HepG2 (cell line): ENCODE results near the gene DENND1C. TPM values are rescaled to one million over a fixed set of nuclear protein-coding genes. Genes with fewer than 3 reads are reported as not detected.
A peak's percentile ranks its signal among the peaks of the same experiment; 100 is the strongest.

Experiments used
- ATAC-seq: fragments of 200-7000 bp; cut with Tn5 transposase; 3 replicates; pipeline ENCODE4 v1.9.1; 2020; ENCODE audit warnings: mild to moderate bottlenecking, moderate library complexity
- BruUV-seq: library from RNA; stranded (reverse); fragments of 400-500 nt; replicated peaks from 2 replicates; lab custom pipeline; 2021; lab: Mats Ljungman, UMichigan
- CTCF ChIA-PET: fragments of 300-600 bp; formaldehyde crosslinking; extraction: SDS; loops from one replicate; lab custom pipeline; 2021; ENCODE audit warnings: low total read pairs, inconsistent platforms, low intra/inter-chr PET ratio; lab: Yijun Ruan, JAX
- POLR2A ChIA-PET: fragments of 350-600 bp; sonication (Branson Sonifier 250); formaldehyde crosslinking; loops from one replicate; lab custom pipeline; 2020; ENCODE audit warnings: antibody characterized with exemption, inconsistent platforms; lab: Yijun Ruan, JAX
- DNase-seq: peaks from one replicate; pipeline ENCODE4 v3.0.0-alpha.2; 2015; ENCODE audit warnings: low spot score
- FAIRE-seq: peaks from 3 replicates; lab custom pipeline; 2011; peaks lifted over from hg19 to GRCh38; lab: Jason Lieb, UNC
- H2AFZ ChIP-seq: one replicate; pipeline ENCODE4 v1.6.1; 2011; ENCODE audit warnings: low read length, inconsistent platforms
- H3K27ac ChIP-seq: fragments of 300-600 bp; 3 replicates; pipeline ENCODE4 v1.8.0; 2011; ENCODE audit warnings: mixed run types, mild to moderate bottlenecking, mixed read lengths, low read length, inconsistent platforms; ENCODE audit not compliant: insufficient read depth; ENCODE audit errors: extremely low read length
- H3K27me3 ChIP-seq, 2 experiments: fragments of 200-600 bp in 1 of 2; 2 replicates in 1 of 2; 3 replicates in 1 of 2; pipeline versions ENCODE4 v1.6.0 to v1.8.0; 2011; ENCODE audit warnings: low read length in 2 of 2, mild to moderate bottlenecking in 2 of 2, moderate library complexity in 2 of 2, inconsistent platforms in 1 of 2; ENCODE audit not compliant: insufficient read depth in 2 of 2, control insufficient read depth in 1 of 2
- H3K36me3 ChIP-seq, 2 experiments: fragments of 200-600 bp in 1 of 2; replicated peaks in 1 of 2; 2 replicates in 1 of 2; 3 replicates in 1 of 2; pipeline versions ENCODE4 v1.5.1 to v1.8.0; 2011; ENCODE audit warnings: low read length in 2 of 2, inconsistent platforms in 1 of 2; ENCODE audit not compliant: insufficient read depth in 2 of 2, control insufficient read depth in 1 of 2
- H3K4me1 ChIP-seq: 2 replicates; pipeline ENCODE4 v1.5.1; 2012; ENCODE audit warnings: low read length, inconsistent platforms; ENCODE audit not compliant: insufficient read depth
- H3K4me2 ChIP-seq: 2 replicates; pipeline ENCODE4 v1.6.0; 2011; ENCODE audit warnings: low read depth, low read length, inconsistent platforms
- H3K4me3 ChIP-seq, 3 experiments: fragments of 200-600 bp in 1 of 3; sonication (generic), shearing (Covaris generic) in 1 of 3; replicated peaks in 1 of 3; 2 replicates each; pipeline ENCODE4 v1.5.1; 2011 to 2016; ENCODE audit warnings: low read length in 3 of 3, inconsistent platforms in 2 of 3, low read depth in 2 of 3, mild to moderate bottlenecking in 2 of 3, control low read depth in 1 of 3, mixed read lengths in 1 of 3; ENCODE audit not compliant: insufficient read depth in 1 of 3
- H3K79me2 ChIP-seq: one replicate; pipeline ENCODE4 v1.6.1; 2011; ENCODE audit warnings: low read length, inconsistent platforms; ENCODE audit not compliant: insufficient read depth
- H3K9ac ChIP-seq: 2 replicates; pipeline ENCODE4 v1.6.0; 2011; ENCODE audit warnings: mild to moderate bottlenecking, low read depth, low read length, inconsistent platforms; ENCODE audit not compliant: insufficient read depth
- H3K9me3 ChIP-seq: 2 replicates; pipeline ENCODE4 v1.5.1; 2012; ENCODE audit warnings: mild to moderate bottlenecking, low read length
- H4K20me1 ChIP-seq: 2 replicates; pipeline ENCODE4 v1.6.0; 2011; ENCODE audit warnings: inconsistent platforms, mild to moderate bottlenecking, low read length, moderate library complexity; ENCODE audit not compliant: insufficient read depth
- AKAP8 ChIP-seq: sonication (generic); formaldehyde crosslinking; IDR thresholded peaks from 2 replicates; pipeline ENCODE4 v1.5.1; 2020; ENCODE audit warnings: mild to moderate bottlenecking, missing genetic modification reagents
- RFXANK ChIP-seq: IDR thresholded peaks from 2 replicates; pipeline ENCODE4 v1.6.1; 2016
- YY1 ChIP-seq: IDR thresholded peaks from 2 replicates; pipeline ENCODE4 v1.6.1; 2011; ENCODE audit warnings: low read length, low read depth, moderate library complexity, mild to moderate bottlenecking; ENCODE audit not compliant: insufficient read depth, insufficient replicate concordance
- ZNF720 ChIP-seq: sonication (generic); formaldehyde crosslinking; IDR thresholded peaks from 2 replicates; pipeline ENCODE4 v1.4.0; 2020; ENCODE audit warnings: missing genetic modification reagents
- WGBS: methylation state at CpG from one replicate; pipeline ENCODE4 v1.1.6; 2017; ENCODE audit warnings: low lambda C conversion rate; 5-methylcytosine and 5-hydroxymethylcytosine counted together
- in situ Hi-C: cut with HindIII; loops from 2 replicates; pipeline ENCODE4 v1.10.0; 2017; ENCODE audit warnings: low pct_unique_long_range_greater_than_20kb; ENCODE audit not compliant: extremely low pct_ligation_motif_present
- intact Hi-C: fragments of 100-400 bp; cut with micrococcal nuclease; formaldehyde crosslinking; loops from one replicate; pipeline ENCODE4 v1.10.0; 2022; ENCODE audit not compliant: unreplicated experiment
- polyA plus RNA-seq, 8 experiments: library from polyadenylated mRNA; depleted of rRNA in 3 of 8; stranded (reverse) in 7 of 8; unstranded in 1 of 8; fragments of >200 nt; fragmentation: Illumina TruSeq in 4 of 8; extraction: Trizol in 4 of 8; gene quantifications; 2 replicates each; pipeline versions ENCODE4 v1.2.1 to v1.2.3, GENCODE V29; 2011 to 2016; ENCODE audit warnings: low read depth in 4 of 8, missing spikeins in 1 of 8, mixed read lengths in 1 of 8; ENCODE audit not compliant: insufficient read depth in 1 of 8
- total RNA-seq, 5 experiments: library from RNA; depleted of rRNA; stranded (reverse); fragments of >200 nt; fragmentation: Illumina TruSeq; extraction: Trizol; gene quantifications; 2 replicates each; pipeline ENCODE4 v1.2.3, GENCODE V29; 2016; ENCODE audit warnings: low read depth in 1 of 5
- TF ChIP-seq, protein P1 (sequence below): IDR thresholded peaks from 2 replicates; pipeline ENCODE4 v1.6.1; 2016; ENCODE audit warnings: missing compliant biosample characterization, missing genetic modification reagents, borderline replicate concordance
- TF ChIP-seq, protein P2 (sequence below): sonication (generic); formaldehyde crosslinking; IDR thresholded peaks from 2 replicates; pipeline ENCODE4 v1.4.0; 2020; ENCODE audit warnings: mild to moderate bottlenecking, missing genetic modification reagents, borderline replicate concordance
- TF ChIP-seq, protein P3 (sequence below): sonication (generic); formaldehyde crosslinking; IDR thresholded peaks from 2 replicates; pipeline ENCODE4 v1.4.0; 2020; ENCODE audit warnings: missing genetic modification reagents
- TF ChIP-seq, protein P4 (sequence below): conservative IDR thresholded peaks from 2 replicates; pipeline ENCODE4 v1.6.1; 2018; ENCODE audit warnings: missing genetic modification reagents
- TF ChIP-seq, protein P5 (sequence below): sonication (generic); formaldehyde crosslinking; IDR thresholded peaks from 2 replicates; pipeline ENCODE4 v1.5.0; 2020; ENCODE audit warnings: missing genetic modification reagents
- TF ChIP-seq, protein P6 (sequence below): sonication (generic); formaldehyde crosslinking; IDR thresholded peaks from 2 replicates; pipeline ENCODE4 v1.4.0; 2020; ENCODE audit warnings: mild to moderate bottlenecking, missing genetic modification reagents

Gene DENND1C
- total and polyA plus RNA-seq, 2 of the 13 experiments (the other 11 are each of a cell fraction or from before 2014, with no cell fraction given), result 0.04 to 0.73 TPM

DNA sequence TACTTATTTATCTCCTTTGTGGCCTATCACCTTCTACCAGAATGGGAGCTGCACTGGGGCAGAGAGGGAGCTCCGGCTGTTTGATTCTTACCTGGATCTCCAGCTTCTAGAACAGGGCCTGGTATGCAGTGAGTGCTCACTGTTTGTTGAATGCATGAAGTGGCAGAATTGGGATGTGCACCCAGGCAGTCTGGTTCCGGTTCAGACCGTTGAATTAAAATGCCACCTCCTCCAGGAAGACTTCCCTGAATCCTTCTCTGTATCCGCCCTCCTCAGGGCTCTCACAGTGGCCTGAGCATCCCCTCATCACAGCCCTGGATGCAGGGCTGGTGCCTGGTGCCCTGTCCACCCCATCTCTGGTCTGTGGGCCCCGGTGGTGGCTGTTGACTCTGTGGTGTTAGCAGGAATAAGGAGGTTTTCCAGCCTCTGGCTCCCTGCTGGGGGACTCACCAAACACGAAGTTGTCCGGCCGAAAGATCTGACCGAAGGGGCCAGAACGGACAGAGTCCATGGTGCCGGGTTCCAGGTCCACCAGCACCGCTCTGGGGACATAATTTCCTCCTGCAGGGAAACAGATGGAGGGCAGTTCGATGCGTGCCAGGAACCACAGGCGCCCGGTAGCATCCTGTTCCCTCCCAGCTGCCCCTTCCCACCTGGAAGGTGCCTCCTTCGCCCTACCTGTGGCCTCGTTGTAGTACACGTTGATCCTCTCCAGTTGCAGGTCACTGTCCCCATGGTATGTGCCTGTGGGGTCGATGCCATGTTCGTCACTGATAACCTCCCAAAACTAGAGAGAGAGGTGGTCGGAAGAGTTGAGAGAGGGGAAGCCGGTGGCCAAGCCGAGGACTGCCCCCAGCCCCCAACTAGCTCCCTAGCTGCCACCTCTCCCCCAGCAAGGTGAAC is 19.5 kb upstream of the DENND1C start:
- Histone ChIP-seq H3K79me2 (no peaks in the 10 kb centered on the region), H3K27me3 (peaks cover 3 to 34% of the 10 kb centered on the region in 2 experiments), H3K4me3 (0 out of 6 replicates have a peak overlapping the region, but pooled peaks of 1 of the 3 experiments have one; percentile 57), H3K4me2 (no peak overlapping the region), H2AFZ (no peak overlapping the region), H3K9ac (no peak overlapping the region), H3K27ac (no peak overlapping the region), H3K4me1 (0 out of 2 replicates have a peak, but pooled peaks cover 4% of the 10 kb centered on the region), H4K20me1 (no peaks in the 10 kb centered on the region), H3K36me3 (no peaks in the 10 kb centered on the region), H3K9me3 (no peaks in the 10 kb centered on the region)
- no TSS peak for BruUV-seq
- FAIRE-seq (no peak), ATAC-seq (peak; percentile 17; the same call in 1 of the 3 replicates), DNase-seq (no peak)
- ChIA-PET CTCF (no interaction called here), POLR2A (no interaction called here)
- 32% methylated on average over 16 of the region's 24 CpGs for WGBS
- intact Hi-C loops (no loop called here), in situ Hi-C loops (no loop called here)
- TF ChIP-seq, protein P1, sequence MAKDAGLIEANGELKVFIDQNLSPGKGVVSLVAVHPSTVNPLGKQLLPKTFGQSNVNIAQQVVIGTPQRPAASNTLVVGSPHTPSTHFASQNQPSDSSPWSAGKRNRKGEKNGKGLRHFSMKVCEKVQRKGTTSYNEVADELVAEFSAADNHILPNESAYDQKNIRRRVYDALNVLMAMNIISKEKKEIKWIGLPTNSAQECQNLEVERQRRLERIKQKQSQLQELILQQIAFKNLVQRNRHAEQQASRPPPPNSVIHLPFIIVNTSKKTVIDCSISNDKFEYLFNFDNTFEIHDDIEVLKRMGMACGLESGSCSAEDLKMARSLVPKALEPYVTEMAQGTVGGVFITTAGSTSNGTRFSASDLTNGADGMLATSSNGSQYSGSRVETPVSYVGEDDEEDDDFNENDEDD, result no peak
- TF ChIP-seq, protein P2, sequence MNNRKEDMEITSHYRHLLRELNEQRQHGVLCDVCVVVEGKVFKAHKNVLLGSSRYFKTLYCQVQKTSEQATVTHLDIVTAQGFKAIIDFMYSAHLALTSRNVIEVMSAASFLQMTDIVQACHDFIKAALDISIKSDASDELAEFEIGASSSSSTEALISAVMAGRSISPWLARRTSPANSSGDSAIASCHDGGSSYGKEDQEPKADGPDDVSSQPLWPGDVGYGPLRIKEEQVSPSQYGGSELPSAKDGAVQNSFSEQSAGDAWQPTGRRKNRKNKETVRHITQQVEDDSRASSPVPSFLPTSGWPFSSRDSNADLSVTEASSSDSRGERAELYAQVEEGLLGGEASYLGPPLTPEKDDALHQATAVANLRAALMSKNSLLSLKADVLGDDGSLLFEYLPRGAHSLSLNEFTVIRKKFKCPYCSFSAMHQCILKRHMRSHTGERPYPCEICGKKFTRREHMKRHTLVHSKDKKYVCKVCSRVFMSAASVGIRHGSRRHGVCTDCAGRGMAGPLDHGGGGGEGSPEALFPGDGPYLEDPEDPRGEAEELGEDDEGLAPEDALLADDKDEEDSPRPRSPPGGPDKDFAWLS, result no peak
- TF ChIP-seq RFXANK (no peak), AKAP8 (CRISPR knock-in tag) (no peak), ZNF720 (CRISPR knock-in tag) (no peak), YY1 (no peak)
- TF ChIP-seq, protein P3, sequence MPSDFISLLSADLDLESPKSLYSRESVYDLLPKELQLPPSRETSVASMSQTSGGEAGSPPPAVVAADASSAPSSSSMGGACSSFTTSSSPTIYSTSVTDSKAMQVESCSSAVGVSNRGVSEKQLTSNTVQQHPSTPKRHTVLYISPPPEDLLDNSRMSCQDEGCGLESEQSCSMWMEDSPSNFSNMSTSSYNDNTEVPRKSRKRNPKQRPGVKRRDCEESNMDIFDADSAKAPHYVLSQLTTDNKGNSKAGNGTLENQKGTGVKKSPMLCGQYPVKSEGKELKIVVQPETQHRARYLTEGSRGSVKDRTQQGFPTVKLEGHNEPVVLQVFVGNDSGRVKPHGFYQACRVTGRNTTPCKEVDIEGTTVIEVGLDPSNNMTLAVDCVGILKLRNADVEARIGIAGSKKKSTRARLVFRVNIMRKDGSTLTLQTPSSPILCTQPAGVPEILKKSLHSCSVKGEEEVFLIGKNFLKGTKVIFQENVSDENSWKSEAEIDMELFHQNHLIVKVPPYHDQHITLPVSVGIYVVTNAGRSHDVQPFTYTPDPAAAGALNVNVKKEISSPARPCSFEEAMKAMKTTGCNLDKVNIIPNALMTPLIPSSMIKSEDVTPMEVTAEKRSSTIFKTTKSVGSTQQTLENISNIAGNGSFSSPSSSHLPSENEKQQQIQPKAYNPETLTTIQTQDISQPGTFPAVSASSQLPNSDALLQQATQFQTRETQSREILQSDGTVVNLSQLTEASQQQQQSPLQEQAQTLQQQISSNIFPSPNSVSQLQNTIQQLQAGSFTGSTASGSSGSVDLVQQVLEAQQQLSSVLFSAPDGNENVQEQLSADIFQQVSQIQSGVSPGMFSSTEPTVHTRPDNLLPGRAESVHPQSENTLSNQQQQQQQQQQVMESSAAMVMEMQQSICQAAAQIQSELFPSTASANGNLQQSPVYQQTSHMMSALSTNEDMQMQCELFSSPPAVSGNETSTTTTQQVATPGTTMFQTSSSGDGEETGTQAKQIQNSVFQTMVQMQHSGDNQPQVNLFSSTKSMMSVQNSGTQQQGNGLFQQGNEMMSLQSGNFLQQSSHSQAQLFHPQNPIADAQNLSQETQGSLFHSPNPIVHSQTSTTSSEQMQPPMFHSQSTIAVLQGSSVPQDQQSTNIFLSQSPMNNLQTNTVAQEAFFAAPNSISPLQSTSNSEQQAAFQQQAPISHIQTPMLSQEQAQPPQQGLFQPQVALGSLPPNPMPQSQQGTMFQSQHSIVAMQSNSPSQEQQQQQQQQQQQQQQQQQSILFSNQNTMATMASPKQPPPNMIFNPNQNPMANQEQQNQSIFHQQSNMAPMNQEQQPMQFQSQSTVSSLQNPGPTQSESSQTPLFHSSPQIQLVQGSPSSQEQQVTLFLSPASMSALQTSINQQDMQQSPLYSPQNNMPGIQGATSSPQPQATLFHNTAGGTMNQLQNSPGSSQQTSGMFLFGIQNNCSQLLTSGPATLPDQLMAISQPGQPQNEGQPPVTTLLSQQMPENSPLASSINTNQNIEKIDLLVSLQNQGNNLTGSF (CRISPR knock-in tag), result no peak
- TF ChIP-seq, protein P4, sequence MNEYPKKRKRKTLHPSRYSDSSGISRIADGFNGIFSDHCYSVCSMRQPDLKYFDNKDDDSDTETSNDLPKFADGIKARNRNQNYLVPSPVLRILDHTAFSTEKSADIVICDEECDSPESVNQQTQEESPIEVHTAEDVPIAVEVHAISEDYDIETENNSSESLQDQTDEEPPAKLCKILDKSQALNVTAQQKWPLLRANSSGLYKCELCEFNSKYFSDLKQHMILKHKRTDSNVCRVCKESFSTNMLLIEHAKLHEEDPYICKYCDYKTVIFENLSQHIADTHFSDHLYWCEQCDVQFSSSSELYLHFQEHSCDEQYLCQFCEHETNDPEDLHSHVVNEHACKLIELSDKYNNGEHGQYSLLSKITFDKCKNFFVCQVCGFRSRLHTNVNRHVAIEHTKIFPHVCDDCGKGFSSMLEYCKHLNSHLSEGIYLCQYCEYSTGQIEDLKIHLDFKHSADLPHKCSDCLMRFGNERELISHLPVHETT (CRISPR knock-in tag), result no peak
- TF ChIP-seq, protein P5, sequence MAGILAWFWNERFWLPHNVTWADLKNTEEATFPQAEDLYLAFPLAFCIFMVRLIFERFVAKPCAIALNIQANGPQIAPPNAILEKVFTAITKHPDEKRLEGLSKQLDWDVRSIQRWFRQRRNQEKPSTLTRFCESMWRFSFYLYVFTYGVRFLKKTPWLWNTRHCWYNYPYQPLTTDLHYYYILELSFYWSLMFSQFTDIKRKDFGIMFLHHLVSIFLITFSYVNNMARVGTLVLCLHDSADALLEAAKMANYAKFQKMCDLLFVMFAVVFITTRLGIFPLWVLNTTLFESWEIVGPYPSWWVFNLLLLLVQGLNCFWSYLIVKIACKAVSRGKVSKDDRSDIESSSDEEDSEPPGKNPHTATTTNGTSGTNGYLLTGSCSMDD (CRISPR knock-in tag), result no peak
- TF ChIP-seq, protein P6, sequence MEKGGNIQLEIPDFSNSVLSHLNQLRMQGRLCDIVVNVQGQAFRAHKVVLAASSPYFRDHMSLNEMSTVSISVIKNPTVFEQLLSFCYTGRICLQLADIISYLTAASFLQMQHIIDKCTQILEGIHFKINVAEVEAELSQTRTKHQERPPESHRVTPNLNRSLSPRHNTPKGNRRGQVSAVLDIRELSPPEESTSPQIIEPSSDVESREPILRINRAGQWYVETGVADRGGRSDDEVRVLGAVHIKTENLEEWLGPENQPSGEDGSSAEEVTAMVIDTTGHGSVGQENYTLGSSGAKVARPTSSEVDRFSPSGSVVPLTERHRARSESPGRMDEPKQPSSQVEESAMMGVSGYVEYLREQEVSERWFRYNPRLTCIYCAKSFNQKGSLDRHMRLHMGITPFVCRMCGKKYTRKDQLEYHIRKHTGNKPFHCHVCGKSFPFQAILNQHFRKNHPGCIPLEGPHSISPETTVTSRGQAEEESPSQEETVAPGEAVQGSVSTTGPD, result no peak
